Neural crest cell (in vitro differentiated cells): ENCODE measurements around the gene KDM6B. TPM values are rescaled to one million over a fixed set of nuclear protein-coding genes. Genes with fewer than 3 reads are reported as not detected.

Experiments
- DNase-seq: peaks from one replicate; pipeline ENCODE4 v3.0.0; 2021; ENCODE audit warnings: low read depth, mixed read lengths, low spot score
- H3K27ac Mint-ChIP-seq: one replicate; pipeline ENCODE4 v1.8.0; 2021; ENCODE audit warnings: mild to moderate bottlenecking, mixed read lengths; ENCODE audit not compliant: unreplicated experiment
- H3K27me3 Mint-ChIP-seq: 2 replicates; pipeline ENCODE4 v1.8.0; 2021; ENCODE audit warnings: low read depth, mild to moderate bottlenecking, mixed read lengths
- H3K36me3 Mint-ChIP-seq: 2 replicates; pipeline ENCODE4 v1.8.0; 2021; ENCODE audit warnings: low read depth, mild to moderate bottlenecking, mixed read lengths
- H3K4me1 Mint-ChIP-seq: 2 replicates; pipeline ENCODE4 v1.8.0; 2021; ENCODE audit warnings: mixed read lengths
- H3K4me3 Mint-ChIP-seq: one replicate; pipeline ENCODE4 v1.8.0; 2021; ENCODE audit warnings: mild to moderate bottlenecking, mixed read lengths
- H3K9me3 Mint-ChIP-seq: 2 replicates; pipeline ENCODE4 v1.8.0; 2021; ENCODE audit warnings: mixed read lengths
- CTCF ChIP-seq: fragments of 200-600 bp; sonication (generic); conservative IDR thresholded peaks from 2 replicates; pipeline ENCODE4 v1.5.0; 2021; ENCODE audit warnings: antibody characterized with exemption, mild to moderate bottlenecking
- total RNA-seq: library from RNA; stranded (reverse); gene quantifications from 2 replicates; pipeline ENCODE4 v1.2.1, GENCODE V29; 2021

The KDM6B gene
- total RNA-seq, 1 donor from 2014 or later, result 70.2 TPM

- Mint-ChIP-seq H3K4me1 (no peaks in the 10 kb centered on the region), H3K9me3 (no peaks in the 10 kb centered on the region), H3K36me3 (no peaks in the 10 kb centered on the region), H3K4me3 (no peak overlapping the region), H3K27ac (no peak overlapping the region), H3K27me3 (peaks cover 53% of the 10 kb centered on the region)
- TF ChIP-seq CTCF, result no peak
- DNase-seq, result no peak
Observed at GRCh38 chr17:7824021-7824924, 9.7 kb upstream of the KDM6B start.

- Mint-ChIP-seq H3K27ac (no peak overlapping the region), H3K9me3 (no peaks in the 10 kb centered on the region), H3K4me1 (no peaks in the 10 kb centered on the region), H3K27me3 (peaks cover 53% of the 10 kb centered on the region), H3K36me3 (no peaks in the 10 kb centered on the region), H3K4me3 (no peak overlapping the region)
- no peak for DNase-seq
- peak; percentile 22 for TF ChIP-seq CTCF
Observed at GRCh38 chr17:7825206-7825990, 8.6 kb upstream of the KDM6B start.

GRCh38 chr17:7830616-7831015 lies 3.4 kb upstream of the KDM6B start:
- Mint-ChIP-seq H3K27ac (no peak overlapping the region), H3K27me3 (peaks cover 47% of the 10 kb centered on the region), H3K4me1 (peaks cover 17% of the 10 kb centered on the region), H3K36me3 (no peaks in the 10 kb centered on the region), H3K4me3 (no peak overlapping the region), H3K9me3 (no peaks in the 10 kb centered on the region)
- no peak for TF ChIP-seq CTCF
- DNase-seq, result no peak

- TF ChIP-seq CTCF, result no peak
- DNase-seq, result no peak
- Mint-ChIP-seq H3K4me3 (peak overlapping the region; percentile 34), H3K27ac (no peak overlapping the region), H3K36me3 (no peaks in the 10 kb centered on the region), H3K4me1 (peaks cover 20% of the 10 kb centered on the region), H3K27me3 (peaks cover 46% of the 10 kb centered on the region), H3K9me3 (no peaks in the 10 kb centered on the region)
Observed at GRCh38 chr17:7831233-7831632, 2.8 kb upstream of the KDM6B start.

- Mint-ChIP-seq H3K36me3 (no peaks in the 10 kb centered on the region), H3K27me3 (peaks cover 42% of the 10 kb centered on the region), H3K4me3 (peak overlapping the region; percentile 19), H3K27ac (no peak overlapping the region), H3K4me1 (peaks cover 31% of the 10 kb centered on the region), H3K9me3 (no peaks in the 10 kb centered on the region)
- DNase-seq, result no peak
- TF ChIP-seq CTCF, result no peak
Observed at GRCh38 chr17:7832431-7832830, 1.6 kb upstream of the KDM6B start.
